Islet of Langerhans (tissue), 1 donor: ENCODE data around the gene CHAC2.
"Not testable (repeated sequence)": the region's sequence is repeated elsewhere in the genome, so short reads cannot be mapped to it uniquely, and the experiment has no call there.

Experiments
- FAIRE-seq: peaks from one replicate; lab custom pipeline; 2011; peaks lifted over from hg19 to GRCh38; lab: Jason Lieb, UNC

CHAC2 gene

DNA sequence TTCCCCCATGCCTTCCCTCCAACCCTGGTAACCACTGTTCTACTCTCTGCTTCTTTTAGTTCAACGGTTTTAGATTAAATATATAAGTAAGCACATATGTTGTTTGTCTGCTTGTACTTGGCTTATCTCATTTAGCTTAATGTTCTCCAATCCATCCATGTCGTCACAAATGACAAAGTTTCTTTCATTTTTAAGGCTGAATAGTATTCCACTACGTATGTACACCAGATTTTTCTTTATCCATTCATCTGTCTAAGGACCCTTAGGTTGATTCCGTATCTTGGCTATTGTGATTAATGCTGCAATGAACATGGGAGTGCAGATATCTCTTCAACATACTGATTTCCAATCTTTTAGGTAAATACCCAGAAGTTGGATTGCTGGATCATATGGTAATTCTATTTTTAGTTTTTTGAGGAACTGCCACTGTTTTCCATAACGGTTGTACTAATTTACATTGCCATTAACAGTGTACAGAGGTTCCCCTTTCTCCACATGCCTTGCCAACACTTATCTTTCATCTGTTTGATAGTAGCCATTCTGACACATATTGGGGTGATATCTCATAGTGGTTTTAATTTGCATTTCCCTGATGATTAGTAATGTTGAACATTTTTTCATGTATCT, 11.0 kb downstream of the CHAC2 start:
- no peak for FAIRE-seq

- FAIRE-seq: no peak
Observed at GRCh38 chr2:53780056-53780455, 12.5 kb downstream of the CHAC2 start.

GRCh38 chr2:53782676-53783075, 15.1 kb downstream of the CHAC2 start:
- no peak for FAIRE-seq

- no peak for FAIRE-seq
Observed at GRCh38 chr2:53784436-53784835, 16.8 kb downstream of the CHAC2 start.

DNA sequence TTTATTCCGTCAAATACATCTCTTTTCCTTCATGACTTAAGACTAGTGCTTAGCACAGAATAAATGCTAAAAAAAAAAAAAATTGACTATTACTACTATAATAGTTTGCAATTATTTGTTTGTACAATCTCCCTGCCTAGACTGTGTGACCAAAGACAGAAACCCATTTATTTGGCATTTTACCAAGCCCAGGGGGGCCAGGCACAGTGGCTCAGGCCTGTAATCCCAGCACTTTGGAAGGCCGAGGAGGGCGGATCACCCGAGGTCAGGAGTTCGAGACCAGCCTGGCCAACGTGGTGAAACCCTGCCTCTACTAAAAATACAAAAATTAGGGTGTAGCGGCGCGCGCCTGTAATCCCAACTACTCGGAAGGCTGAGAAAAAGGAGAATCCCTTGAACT, 17.8 kb downstream of the CHAC2 start:
- FAIRE-seq: no peak

GRCh38 chr2:53786352-53786704, 18.7 kb downstream of the CHAC2 start:
- no peak for FAIRE-seq

DNA sequence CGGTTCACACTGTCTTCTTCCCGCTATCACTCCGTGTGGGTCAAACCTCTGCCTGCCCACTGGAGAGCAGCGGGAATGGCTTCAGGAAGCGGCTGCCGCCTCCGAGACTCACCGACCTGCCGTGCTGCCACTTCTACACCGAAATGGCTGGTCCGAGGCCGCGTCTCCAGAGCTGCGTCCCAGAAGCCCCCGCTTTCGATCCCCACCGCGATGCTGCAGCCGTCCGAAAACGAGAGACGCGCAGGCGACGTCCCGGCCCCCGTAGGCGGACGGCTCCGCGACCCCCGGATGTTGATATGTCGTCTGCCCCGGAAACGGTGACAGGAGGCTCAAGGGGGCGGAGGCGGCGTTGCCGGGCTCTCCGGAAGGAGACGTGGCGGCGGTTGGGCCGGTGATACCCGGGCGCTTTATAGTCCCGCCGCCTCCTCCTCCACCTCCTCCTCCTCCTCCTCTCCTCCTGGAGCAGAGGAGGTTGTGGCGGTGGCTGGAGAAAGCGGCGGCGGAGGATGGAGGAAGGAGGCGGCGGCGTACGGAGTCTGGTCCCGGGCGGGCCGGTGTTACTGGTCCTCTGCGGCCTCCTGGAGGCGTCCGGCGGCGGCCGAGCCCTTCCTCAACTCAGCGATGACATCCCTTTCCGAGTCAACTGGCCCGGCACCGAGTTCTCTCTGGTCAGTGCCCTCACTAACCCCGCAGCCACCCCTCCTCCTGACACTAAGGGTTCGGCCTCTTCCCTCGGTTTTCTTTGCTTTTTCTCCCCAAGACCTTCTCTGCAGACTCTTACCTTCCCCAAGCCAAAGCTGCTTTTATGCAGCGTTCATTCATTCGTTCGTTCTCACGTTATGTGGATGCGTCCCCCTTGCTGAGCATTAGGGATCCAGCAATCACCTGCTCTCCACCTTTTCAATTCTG, 19.4 kb downstream of the CHAC2 start, which contains the start of the genes ASB3 and ERLEC1:
TSS of gene ASB3 (minus strand) at position 249 of the 909 bp plus-strand sequence. CDS start 21,381 bp downstream, outside the sequence.
TSS of gene ERLEC1 (plus strand) at position 340 of the 909 bp plus-strand sequence. CDS start at position 507, 167 bp downstream.
- no peak for FAIRE-seq

DNA sequence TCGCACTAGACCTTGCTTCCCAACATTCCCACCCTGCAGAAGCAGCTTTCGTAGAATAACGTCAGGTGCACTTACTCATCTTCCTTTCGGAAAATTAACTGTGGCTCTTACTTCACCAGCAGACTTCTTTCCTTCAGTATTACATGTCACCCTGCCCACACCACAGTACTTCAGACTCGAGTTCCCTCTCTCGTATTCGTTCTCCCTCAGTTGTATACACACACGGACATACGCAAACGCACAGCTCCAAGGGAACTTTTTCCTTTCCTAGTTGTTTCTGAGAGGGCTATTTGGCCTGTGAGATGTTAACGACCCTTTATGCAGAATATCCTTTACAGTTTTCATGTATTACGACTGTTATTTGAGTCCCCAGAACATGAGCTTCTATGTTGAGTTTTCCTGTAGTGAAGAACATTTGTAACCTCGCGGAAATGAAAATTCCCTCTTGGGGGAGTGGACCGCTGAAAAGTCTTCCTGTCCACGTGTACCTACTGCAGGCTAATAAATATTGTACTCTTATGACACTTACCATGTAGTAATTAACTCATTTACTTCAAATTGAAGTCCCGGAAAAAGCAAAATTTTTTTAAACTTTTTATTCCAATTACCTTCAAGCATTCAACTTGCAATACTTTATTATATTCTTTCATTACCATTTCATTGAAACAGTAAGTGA, 20.1 kb downstream of the CHAC2 start:
- FAIRE-seq: no peak

- no peak for FAIRE-seq
Observed at GRCh38 chr2:53793261-53793660, 25.7 kb downstream of the CHAC2 start.

DNA sequence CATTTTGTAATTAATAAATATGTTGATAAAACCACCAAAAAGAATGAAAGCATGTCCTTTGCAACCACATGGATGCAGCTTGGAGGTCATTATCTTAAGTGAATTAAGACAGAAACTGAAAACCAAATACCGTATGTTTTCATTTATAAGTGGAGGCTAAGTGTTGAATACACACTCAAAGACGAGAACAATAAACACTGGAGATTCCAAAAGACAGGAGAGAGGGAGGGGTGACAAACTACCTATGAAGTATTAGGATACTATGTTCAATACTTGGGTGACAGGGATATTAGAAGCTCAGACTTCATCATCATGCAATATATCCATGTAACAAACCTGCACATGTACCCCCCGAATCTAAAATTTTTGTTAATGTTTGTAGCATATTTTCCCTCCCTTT, 26.2 kb downstream of the CHAC2 start:
- FAIRE-seq: no peak

GRCh38 chr2:53801547-53801946, 33.9 kb downstream of the CHAC2 start:
- FAIRE-seq: no peak

GRCh38 chr2:53802617-53803151, 35.1 kb downstream of the CHAC2 start:
- FAIRE-seq: no peak

DNA sequence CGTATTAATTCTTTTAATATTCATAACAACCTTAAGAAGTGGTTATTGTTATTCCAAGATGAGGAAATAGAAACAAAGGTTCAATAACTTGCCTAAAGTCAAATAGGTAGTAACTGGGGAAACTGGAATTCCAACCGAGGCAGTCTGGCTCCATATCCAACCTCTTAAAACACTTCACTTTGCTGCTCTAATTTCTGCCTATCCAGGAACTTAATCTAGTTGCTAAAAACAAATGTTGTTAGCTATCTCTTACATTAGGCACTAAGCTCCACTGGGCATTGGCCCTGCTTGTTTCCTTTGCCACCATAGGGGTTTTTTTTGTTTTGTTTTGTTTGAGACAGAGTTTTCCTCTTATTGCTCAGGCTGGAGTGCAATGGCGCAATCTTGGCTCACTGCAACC, 44.0 kb downstream of the CHAC2 start:
- no peak for FAIRE-seq

DNA sequence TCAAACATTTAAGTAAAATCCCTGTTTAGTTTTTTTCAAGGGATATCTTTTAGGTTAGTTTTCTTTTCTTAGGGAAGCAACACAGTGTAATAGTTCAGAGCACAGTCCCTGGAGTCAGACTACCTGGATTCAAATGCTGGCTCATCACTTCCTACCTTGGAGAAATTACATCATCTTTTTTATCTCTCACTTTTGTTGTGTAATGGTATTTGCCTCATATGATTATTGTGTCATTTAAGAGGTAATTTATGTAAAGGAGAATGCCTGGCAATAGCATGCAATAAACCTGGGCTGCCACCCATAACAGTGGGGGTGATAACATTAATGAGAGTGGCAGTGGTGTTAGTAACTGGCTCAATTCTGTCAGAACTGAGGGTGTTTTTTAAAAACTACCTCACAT, 45.5 kb downstream of the CHAC2 start:
- no peak for FAIRE-seq

- FAIRE-seq: no peak
Observed at GRCh38 chr2:53818854-53819435, 51.3 kb downstream of the CHAC2 start.

DNA sequence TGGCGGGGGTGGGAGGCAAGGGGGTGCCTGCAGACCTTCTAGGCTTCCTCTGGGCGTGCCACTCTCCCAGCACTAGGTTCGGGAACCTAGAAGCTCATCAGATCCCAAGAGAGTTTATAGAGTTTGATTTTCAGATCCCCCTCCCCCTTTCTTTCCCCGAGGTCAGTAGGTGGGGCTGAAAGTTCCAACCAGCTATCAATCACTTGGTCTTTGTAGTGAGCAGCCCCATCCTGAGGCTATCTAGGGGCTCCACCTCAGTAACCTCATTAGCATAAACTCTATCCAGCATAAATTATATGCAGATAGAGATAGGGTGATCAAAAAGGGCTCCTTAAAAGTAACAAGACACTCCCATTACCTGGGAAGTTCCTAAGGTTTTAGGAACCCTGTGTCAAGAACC, 52.0 kb downstream of the CHAC2 start:
- no peak for FAIRE-seq

GRCh38 chr2:53820048-53820447, 52.4 kb downstream of the CHAC2 start:
- FAIRE-seq: no peak

GRCh38 chr2:53820711-53821110, 53.1 kb downstream of the CHAC2 start:
- FAIRE-seq: no peak

DNA sequence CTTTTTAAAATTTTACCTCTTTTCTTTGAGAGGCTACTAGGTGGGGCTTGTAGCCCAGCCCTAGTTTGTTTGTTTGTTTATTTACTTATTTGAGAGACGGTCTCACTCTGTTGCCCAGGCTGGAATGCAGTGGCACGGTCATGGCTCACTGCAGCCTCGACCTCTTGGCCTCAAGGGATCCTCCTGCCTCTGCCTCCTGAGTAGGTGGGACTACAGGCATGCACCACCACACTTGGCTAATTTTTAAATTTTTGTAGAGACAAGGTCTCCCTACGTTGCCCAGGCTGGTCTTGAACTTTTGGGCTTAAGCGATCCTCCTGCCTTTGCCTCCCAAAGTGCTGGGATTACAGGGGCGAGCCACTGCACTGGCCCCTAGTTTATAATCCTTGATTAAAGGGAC, 54.2 kb downstream of the CHAC2 start:
- no peak for FAIRE-seq

GRCh38 chr2:53823639-53824038, 56.0 kb downstream of the CHAC2 start:
- not testable (repeated sequence) for FAIRE-seq
